Keratinocyte (primary cell): ENCODE results near the gene CTNNA2.

Experiments
- CTCF ChIP-seq, 3 experiments: IDR thresholded peaks in 1 of 3; conservative IDR thresholded peaks in 1 of 3; optimal IDR thresholded peaks in 1 of 3; 2 replicates in 2 of 3; 3 replicates in 1 of 3; pipeline versions ENCODE3 to v1.5.1; 2011; ENCODE audit warnings: low read length in 3 of 3, mild to moderate bottlenecking in 3 of 3, moderate library complexity in 2 of 3, control low read depth in 1 of 3, inconsistent platforms in 1 of 3; ENCODE audit not compliant: insufficient read depth in 2 of 3; ENCODE audit errors: extremely low read depth in 1 of 3
- EZH2 ChIP-seq: IDR thresholded peaks from one replicate; pipeline ENCODE4 v1.6.1; 2012; ENCODE audit warnings: inconsistent platforms, mild to moderate bottlenecking, low read length, moderate library complexity

DNA sequence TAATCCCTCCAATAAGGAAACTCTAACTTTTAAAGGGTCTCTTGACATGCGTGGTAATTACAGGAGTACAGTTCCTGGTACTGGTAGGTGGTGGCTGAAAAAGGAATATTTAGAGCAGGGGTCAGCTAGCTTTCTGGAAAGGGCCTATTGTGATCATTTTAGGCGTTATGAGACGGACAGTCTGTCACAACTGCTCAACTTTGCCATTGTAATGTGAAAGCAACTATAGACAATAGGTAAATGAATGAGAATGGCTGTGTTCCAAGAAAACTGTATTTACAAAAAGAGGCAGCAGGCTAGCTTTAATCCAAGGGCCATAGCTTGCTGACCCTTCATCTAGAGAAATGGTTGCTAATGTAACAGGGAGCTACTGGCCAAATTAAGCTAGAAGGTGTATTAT, 969.4 kb downstream of the CTNNA2 start:
- TF ChIP-seq CTCF (optimal IDR thresholded peaks at IDR 0.05 in 1 of 3, IDR thresholded peaks at IDR 0.05 in 1 of 3, conservative IDR thresholded peaks at IDR 0.05 in 1 of 3; ENCODE audit: extremely low read depth in 1 of 3, insufficient read depth in 2 of 3, low read length in 3 of 3) (no peak), EZH2 (no peak)
